Stimulated activated CD8-positive, alpha-beta memory T cell treated with anti-CD3 and anti-CD28 coated beads, Interleukin-4, amount 100 ng/mL, for 48 hours (primary cell): ENCODE measurements around the gene SMCO2.
"Not testable (repeated sequence)": the region's sequence is repeated elsewhere in the genome, so short reads cannot be mapped to it uniquely, and the experiment has no call there.

Source experiments
- DNase-seq: peaks from one replicate; pipeline ENCODE4 v3.0.0-alpha.2; 2020

Gene SMCO2

DNA sequence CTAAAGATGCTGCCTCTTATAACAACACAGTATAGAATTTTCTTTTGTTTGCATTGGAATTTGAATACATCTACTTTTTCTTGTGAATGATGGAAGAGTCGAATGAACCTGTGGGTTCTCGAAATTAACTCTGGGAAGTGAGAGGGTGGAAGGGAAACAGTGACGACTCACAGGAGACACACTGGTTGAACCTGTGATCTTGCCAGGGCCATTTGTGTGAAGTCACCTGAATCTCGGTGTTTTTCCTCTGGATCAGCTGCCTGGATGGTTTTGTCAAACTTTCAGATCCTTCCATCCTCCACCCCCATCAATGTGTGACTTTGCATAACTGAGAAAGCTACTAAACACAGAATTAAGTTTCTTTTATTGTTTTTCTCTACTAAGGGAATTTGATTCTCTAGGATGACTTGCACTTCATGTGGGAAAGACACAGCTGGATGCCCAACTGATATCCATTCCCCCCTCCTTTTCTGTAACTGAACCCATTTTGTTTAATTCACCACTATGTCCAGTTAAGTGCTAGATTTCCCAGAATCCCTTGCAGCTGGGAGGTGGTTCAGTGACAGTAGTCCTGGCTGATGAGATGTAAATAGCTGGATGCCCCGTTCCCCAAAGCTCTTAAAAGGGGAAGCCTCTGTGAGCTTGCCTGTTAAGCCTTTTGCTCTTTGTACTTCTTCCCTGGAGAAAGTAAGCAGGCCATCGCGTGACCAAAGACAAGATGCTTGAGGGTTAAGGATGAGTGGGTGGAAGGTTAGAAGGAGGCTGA, 83.8 kb downstream of the SMCO2 start:
- DNase-seq = no peak

DNA sequence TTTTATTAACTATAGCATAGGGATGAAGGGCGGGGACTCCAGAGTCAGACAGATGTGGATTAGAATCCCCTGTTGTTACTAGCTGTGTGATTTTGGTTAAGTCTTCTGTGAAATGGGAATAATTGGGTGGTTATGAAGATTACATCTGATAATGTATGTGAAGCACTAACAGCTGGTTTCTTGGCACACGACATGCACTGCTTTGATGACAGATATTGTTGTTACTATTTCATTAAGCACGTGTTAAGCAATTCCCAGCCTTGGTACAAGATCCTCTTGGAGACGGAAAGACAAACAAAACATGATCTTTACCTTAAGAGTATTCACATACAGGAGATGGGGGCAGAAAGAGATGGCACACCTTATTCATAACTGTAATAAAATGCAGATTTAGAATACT, 85.4 kb downstream of the SMCO2 start:
- no peak for DNase-seq

DNA sequence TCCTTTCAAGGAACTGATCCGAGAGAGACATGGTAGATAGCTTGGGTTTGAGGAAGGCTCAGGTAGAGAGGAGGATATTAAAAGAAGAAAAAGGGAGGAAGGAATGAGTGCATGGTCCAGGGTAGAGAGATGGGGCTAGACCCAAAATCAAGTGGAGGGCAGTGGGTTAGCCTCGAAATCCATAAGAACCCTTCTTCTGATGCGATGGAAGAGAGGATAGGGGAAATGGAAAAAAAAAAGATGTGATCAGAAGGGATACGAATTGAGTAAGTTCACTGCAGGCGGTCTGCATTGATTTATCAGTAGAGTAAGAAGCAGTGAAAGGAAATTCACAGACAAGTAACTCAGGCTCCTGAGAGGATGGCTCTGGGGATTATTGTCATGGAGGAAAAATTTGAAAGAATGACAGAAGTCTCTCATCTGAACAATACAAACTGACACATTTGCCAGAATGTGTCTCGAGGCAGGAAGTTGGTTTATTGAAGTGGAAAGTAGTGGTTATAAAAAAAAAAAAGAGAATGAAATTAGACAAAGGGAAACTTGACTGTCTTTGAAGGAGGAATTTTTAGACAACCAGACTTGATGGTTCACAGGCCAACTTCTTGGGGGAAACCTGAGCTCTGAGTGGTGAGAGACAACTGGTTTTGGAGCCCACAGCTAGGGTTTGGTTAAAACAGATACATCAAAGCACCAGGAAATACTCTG, 87.7 kb downstream of the SMCO2 start:
- DNase-seq = no peak

DNA sequence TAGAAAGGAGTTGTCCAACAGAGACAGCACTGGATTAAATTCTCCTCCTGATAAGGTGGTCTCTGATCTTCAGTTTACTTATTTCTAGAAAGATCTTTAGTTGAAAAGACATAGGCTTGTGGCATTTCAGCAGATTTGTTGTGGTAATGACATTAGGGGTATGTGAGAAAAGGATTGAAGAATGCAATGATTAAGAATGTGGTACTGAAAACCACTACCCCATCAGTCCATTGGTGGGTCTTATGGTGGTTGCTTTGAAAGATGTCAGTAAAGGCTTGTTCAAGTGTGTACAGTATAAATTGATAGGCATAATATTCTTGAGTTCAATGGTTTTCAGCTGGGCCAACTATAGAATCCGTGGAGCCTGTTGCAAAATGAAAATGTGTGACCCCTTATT, 88.2 kb downstream of the SMCO2 start:
- no peak for DNase-seq

DNA sequence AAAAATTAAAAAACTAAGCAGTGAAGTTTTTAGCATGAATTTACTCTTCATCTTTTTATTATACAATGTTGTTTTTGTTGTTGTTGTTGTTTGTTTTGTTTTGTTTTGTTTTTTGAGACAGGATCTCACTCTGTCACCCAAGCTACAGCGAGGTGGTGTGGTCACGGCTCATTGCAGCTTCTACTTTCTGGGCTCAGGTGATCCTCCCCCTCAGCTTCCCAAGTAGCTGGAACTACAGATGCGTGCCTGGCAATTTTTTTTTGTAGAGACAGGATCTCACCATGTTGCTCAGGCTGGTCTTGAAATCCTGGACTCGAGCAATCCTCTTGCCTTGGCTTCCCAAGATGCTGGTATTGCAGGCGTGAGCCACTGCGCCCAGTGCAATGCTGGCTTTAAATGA, 88.8 kb downstream of the SMCO2 start:
- no peak for DNase-seq

DNA sequence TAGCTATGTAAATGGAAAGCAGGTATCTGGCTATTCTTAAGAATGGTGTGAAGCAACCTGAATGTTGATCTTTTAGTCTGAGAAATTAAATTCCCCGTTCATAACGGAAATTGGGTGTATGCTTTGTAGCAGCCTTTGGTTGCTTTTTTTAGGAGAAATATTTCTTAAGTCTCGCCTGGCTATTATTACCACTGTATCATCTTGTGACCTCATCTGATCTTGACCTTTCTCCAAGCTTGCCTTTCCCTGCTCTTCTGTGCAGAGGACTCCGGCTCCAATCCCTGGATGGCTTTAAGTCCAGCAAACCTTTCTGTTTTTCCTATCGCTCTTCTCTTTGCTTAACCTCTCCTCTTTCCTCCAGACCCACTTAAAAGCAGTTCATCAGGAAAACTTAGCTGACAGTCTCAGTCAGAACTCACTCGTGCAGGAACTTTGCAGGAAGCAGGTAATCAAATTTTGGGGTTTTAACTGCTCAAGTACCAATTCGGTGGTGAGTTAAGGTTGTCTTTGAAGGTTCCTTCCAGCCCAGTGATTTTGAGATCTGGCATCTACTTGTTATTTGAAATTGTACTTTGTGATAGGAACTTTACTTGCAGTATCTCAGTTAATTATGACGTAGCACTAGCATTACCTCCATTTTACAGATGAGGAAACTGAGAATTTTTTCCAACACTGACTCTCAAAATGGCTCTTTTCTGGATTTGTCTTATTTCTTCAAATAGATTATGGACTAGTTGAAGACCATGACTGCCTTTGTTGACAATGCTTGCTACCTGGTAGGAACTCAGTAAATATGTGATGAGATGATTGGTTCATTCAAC, 91.5 kb downstream of the SMCO2 start:
- no peak for DNase-seq

DNA sequence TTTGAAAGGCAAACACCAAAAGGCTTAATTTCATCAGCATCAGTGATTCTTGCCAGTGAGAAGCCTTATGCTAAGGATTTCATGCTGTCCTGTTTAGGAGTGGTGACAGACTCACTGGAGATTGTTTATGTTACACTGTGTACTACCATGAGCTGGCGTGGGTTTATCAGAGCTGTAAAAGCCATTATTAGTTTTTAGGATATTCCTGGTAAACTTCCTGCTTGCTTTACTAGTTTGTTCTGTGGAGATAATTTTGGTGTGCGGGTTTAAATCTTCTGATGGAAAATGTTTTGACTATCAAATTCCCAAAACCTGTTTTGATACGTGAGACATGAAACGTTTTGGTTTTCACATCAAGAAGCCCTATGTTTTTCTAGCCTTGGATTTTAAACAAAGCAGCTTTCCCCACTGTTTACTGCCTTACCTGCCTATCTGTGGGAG, 92.7 kb downstream of the SMCO2 start:
- DNase-seq = no peak

DNA sequence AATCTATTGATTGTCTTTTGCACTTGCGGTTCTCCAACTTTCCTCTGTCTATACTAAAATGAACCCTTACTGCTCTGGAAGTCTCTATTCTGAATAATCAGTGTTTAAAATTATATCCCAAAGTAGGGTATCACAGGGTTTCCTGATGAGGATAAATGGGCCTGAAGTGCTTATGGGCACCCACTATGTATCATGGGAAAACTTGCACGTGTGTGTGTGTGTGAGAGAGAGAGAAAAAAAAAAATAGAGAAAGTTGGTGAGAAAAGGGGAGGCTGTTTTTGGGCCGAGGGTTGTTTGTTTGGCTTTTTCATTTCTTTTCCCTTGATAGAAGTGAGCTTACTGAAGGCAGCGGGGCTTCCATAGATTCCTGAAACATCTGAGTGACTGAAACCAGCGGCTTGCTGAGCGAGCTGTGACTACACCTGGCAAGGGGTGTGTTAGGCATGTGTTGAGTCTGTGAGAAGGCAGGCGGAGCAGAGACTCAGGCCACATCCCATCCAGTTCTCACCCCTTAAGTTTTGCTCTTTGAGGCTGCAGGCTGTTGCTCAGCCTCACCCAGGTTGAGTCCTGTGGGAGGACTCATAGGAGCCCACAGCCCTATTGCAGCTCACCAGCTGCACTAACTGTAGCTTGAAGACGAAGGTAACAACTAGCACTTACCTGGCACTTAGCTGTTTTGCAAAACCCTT, 94.6 kb downstream of the SMCO2 start:
- DNase-seq = no peak

DNA sequence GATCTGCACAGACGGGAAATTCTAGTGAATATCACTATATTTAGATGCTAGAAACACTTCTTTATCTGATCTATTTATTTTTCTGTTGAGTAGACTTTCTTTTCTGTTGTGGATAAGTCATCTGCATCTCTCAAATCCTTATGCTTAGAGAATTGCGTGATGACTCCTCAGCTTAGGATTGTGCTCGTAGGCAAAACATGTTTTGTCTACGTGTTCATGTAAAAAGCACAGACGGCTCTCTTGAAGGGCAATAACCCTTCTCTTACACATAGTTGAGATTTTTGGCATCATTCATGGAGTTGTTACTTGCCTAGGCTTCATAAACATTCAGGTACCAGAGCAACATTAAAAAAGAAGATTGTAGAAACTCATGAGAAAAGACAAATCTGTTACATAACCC, 96.1 kb downstream of the SMCO2 start:
- DNase-seq = no peak

DNA sequence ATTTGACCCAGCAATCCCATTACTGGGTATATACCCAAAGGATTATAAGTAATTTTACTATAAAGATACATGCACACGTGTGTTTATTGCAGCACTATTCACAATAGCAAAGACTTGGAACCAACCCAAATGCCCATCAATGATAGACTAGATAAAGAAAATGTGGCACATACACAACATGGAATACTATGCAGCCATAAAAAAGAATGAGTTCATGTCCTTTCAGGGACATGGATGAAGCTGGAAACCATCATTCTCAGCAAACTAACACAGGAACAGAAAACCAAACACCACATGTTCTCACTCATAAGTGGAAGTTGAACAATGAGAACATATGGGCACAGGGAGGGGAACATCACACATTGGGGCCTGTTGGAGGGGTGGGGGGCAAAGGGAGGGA, 98.3 kb downstream of the SMCO2 start:
- DNase-seq = not testable (repeated sequence)

DNA sequence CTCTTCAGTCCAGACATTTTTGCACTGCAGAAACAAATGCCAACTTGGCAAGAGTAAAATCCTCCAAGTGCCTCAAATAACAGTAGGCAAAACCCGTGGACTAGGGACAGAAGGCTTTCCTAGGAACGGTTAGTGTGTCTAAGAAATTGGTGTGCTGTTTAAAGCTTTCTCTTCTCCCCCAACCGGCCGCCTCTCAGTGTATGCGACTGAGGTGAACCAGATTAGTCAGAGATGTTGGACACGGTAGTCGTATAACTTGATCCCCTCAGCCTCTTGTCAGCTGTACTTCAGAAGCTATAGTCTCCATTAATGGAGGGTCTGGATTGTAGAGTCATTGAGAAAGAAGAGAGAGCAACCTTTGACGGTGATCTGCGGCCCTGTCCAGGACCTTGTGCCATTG, 99.1 kb downstream of the SMCO2 start:
- DNase-seq = no peak

DNA sequence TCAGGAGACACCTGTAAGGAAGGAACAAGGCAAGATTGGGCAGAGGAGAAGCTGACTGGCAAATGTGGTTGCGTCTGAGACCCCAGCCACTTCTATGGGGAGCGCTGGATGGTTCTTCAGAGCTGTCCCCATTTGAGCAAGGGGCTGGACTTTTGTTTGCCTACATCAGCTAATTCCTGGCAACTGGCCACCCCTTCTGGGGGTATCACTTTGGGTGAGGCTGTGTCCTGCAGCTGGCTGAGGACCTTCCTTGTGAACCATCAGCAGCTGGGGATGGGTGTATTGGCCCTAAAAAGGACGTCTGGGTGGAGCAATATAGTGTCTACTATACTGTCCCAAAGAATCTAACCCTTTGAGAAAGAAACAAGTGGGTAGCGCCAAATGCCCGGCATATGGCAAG, 101.1 kb downstream of the SMCO2 start:
- DNase-seq = no peak

DNA sequence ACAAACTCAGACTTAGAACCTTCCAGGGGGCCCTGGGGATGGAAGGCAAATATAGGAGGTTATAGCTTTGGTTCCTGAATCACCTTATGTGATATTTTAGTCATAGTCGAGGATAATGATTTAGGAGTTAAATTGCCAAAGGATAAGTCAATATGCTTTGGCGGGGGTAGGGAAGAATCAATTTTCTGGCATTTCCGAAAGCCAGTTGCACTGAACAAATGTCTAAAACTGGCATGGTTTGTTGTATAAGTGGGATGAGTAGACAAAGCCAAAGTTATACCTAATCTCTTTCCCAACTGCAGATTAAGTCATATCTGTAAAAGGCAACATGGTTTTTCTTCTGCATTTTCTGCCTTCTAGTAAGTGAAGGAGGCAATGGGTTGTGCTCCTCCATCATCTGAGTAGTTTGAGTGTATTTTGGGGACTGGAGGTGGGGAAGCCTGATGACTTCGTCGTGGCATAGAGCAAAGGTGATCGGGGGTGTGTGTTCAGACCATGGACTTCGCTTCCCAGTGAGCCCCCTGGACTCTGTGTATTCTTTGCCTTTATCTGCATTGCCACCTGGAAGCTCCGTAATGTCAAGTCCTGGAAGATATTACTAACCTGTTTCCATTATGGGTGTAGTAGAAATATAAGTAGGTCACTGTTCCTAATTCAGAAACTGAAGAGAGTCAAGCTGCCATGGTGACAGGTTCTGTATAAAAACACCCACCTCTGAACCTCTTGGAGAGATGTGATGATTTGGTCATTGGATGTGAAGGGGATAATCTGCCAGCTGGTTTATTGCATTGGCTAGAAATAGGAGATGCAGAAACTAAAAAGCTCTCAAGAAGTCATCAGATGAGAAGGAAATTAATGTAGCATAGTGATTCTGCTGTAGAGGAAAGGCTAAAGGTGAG, 102.0 kb downstream of the SMCO2 start:
- DNase-seq = no peak

DNA sequence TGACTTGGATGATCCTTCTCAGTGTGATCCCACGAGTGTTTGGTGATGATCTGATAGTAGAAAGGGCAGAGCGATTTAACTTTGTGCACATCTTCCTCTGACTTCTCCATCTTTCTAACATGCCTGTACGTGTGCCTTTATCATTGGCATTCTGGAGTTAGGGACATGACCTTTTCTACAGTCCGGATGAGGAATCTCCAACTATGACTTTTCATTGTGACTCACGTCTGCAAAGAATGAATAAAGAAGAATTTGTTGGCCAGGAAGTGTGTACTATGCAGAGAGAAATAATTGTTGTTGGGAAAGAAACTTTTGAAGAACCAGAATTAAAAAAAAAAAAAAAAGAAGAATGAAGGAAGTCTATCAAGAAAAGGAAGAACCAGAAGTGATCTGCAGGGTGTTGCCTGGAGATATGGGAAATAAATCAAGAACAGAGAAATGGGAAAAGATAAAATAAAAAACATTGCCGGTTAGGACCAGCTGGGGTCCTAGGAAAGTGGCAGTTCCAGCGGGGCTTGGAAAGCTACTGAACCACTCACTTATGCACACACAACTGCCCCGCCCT, 102.8 kb downstream of the SMCO2 start:
- DNase-seq = no peak

DNA sequence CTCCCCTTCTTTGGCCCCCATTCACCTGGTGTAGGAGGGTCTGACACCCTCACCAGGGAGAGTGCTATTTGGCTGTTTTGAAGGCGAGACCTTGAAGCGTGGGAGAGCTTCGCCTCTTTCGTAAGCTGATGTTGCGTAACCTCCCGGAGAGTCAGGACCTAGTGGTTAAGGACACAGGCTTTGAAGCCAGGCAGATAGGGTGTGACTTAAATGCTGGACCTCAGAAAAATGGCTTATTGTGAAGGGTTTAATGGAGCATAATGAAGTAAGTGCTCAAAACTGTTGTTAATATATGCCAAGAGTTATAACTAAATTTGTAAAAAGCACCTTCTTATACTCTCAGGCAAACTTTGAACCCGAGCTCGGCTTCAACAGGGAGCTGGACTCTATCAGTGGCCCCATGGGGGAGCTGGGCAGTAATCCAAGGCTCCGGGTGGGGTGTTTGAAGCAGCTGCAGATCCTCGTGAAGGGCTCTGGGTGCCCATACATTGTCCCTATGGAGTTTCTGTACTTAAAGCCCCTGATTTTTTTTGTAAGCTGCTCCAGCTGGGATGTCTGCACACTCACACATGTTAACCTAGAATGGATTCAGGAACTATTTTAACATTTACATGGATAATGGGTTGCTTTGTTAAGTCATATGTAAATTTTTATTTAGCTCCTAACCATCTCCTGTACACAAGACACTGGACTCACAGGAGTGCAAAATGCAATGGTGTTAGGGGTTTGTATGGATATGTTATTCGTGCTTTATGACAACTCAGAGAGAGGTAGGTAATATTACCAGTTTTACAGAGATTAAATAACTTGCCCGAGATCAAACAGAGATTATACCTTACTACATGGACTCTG, 103.5 kb downstream of the SMCO2 start:
- no peak for DNase-seq

DNA sequence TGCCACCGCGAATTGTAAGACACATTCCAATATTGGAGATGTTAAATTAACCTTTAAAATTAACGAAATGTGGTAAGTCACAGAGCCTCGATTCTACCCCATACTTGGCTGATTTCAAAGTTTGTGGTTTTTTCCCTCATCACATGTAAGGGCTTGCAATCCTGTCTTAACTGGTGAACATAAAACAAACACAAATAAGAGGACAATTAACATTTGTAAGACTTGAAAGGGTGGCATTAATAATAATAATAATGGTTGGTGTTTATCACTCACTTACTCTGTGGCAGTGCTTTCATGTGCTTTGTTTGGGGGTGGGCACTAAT, 104.1 kb downstream of the SMCO2 start:
- no peak for DNase-seq

DNA sequence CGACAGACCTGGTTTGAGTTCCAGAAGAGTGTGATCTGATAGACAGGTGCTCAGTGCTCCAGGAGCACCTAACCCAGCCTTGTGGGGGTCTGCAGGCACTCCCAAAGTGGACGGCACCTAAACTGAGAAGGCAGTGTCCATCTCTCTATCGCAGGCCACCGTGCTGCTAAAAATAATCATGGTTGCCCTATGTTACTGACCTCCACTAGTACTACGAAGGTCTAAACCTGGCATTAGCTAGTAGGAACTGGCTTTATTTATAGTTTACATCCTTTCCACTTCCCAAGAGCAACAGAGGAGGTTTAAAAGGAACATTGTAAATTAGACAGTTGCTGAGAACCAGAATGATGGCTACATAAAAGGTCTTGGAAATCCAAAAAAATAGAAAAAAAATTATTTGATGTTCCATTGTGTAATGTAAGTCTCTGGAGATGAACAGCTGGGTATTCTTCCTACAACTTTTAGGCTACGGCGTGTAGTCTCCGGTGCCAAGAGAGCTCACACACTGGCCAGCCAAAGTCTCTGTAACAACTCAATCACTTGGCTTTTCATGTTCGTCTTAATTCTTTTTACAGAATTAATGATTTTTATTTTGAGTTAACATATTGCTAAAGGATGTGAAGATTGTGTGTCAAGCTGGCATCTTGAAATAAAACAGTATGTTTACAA, 104.8 kb downstream of the SMCO2 start:
- no peak for DNase-seq
